A673 (cell line): ENCODE data around the gene RP9. TPM values are rescaled to one million over a fixed set of nuclear protein-coding genes. Genes with fewer than 3 reads are reported as not detected.

Experiments used
- BruUV-seq: library from RNA; stranded (reverse); fragments of 400-500 nt; replicated peaks from 2 replicates; lab custom pipeline; 2021; lab: Mats Ljungman, UMichigan
- CTCF ChIA-PET: fragments of 300-600 bp; sonication (Branson Sonifier 250); formaldehyde crosslinking; loops from one replicate; lab custom pipeline; 2022; ENCODE audit warnings: antibody characterized with exemption; lab: Charles Lee
- POLR2A ChIA-PET: fragments of 300-600 bp; sonication (Branson Sonifier 250); formaldehyde crosslinking; loops from one replicate; lab custom pipeline; 2022; ENCODE audit warnings: antibody characterized with exemption; ENCODE audit not compliant: low non-redundant PET; lab: Charles Lee
- DNase-seq: peaks from one replicate; pipeline ENCODE4 v3.0.0-alpha.2; 2015; ENCODE audit warnings: low spot score
- H3K27ac ChIP-seq: fragments of 200-600 bp; sonication (generic); 2 replicates; pipeline ENCODE4 v1.5.1; 2016; ENCODE audit warnings: mixed run types, low read depth, mild to moderate bottlenecking, mixed read lengths, antibody characterized with exemption, low read length; ENCODE audit not compliant: poor library complexity, severe bottlenecking
- H3K27me3 ChIP-seq: fragments of 200-600 bp; sonication (generic); replicated peaks from 2 replicates; pipeline ENCODE4 v1.6.1; 2017; ENCODE audit warnings: mixed run types, low read depth, mild to moderate bottlenecking, mixed read lengths, antibody characterized with exemption, low read length; ENCODE audit not compliant: insufficient read depth, poor library complexity
- H3K36me3 ChIP-seq: fragments of 200-600 bp; sonication (generic); 2 replicates; pipeline ENCODE4 v1.6.1; 2016; ENCODE audit warnings: mixed run types, mild to moderate bottlenecking, mixed read lengths, antibody characterized with exemption, low read length; ENCODE audit not compliant: insufficient read depth, poor library complexity, severe bottlenecking
- H3K4me1 ChIP-seq: fragments of 200-600 bp; sonication (generic); 2 replicates; pipeline ENCODE4 v1.6.1; 2017; ENCODE audit warnings: mixed run types, mild to moderate bottlenecking, mixed read lengths, antibody characterized with exemption, low read length; ENCODE audit not compliant: insufficient read depth, poor library complexity, severe bottlenecking
- H3K4me3 ChIP-seq: fragments of 200-600 bp; sonication (generic); 2 replicates; pipeline ENCODE4 v1.5.1; 2016; ENCODE audit warnings: low read depth, mixed run types, mild to moderate bottlenecking, mixed read lengths, low read length; ENCODE audit not compliant: poor library complexity, severe bottlenecking
- H3K9me3 ChIP-seq: fragments of 200-600 bp; sonication (generic); 2 replicates; pipeline ENCODE4 v1.6.1; 2016; ENCODE audit warnings: mixed run types, low read depth, mild to moderate bottlenecking, mixed read lengths, antibody characterized with exemption, low read length; ENCODE audit not compliant: poor library complexity, severe bottlenecking
- CTCF ChIP-seq: fragments of 300-800, 200-600 bp; sonication (generic); conservative IDR thresholded peaks from 2 replicates; pipeline ENCODE4 v1.5.1; 2017; ENCODE audit warnings: low read depth, mild to moderate bottlenecking, antibody characterized with exemption, low read length, moderate library complexity, mixed read lengths
- EZH2 ChIP-seq: fragments of 200-600 bp; sonication (generic); IDR thresholded peaks from 2 replicates; pipeline ENCODE4 v1.6.1; 2017; ENCODE audit warnings: borderline replicate concordance, low read depth, mild to moderate bottlenecking, mixed read lengths, antibody characterized with exemption, low read length; ENCODE audit not compliant: poor library complexity, severe bottlenecking
- intact Hi-C: fragments of 100-400 bp; cut with micrococcal nuclease; formaldehyde crosslinking; loops from one replicate; pipeline ENCODE4 v1.10.0; 2022; ENCODE audit not compliant: unreplicated experiment
- total RNA-seq: library from RNA; stranded (reverse); gene quantifications from 2 replicates; pipeline ENCODE4 v1.2.3, GENCODE V29; 2021

RP9 gene
- total RNA-seq, 1 experiment from 2014 or later = 29.5 TPM

DNA sequence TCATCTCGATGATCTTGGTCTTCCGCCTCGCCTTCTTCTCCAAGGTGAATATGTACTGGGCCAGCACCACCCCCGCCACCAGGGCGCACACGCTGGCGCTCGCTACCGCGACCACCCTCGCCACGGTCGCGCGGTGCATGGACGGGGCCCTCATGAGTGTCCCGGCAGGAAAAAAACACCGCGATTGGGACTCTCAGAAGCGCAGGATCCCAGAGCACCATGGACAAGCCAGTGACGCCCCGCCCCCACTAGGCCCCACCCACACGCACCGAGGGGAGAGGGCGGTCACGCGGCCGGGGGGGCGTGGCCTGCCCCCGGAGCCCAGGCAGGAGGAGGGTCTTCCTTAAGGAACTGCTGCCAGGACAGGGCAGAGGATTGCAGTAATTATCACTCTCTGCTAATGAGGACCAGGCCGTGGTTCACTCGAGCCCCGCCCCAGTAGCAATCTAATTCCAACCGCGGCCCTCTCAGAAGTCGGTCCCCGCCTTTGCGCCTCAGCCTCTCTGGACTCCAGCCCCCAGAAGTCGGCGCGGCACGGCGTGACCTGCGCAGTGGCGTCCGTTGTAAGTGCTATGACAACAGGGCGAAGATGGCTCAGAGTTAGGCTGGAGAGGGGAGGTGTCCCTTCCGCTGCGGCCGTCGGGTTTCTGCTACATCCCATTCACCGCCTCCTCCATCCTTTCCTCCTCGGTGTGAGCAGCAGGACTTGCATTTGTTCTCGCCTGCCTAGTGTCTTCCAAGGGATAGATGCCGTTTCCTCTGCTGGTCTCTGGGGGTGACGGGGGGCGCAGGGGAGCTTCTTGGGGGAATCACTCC, 20.0 kb upstream of the RP9 start, which contains the start of gene BBS9:
BBS9 (plus strand) TSS at position 575 of the 816 bp plus-strand sequence. CDS start 16,689 bp downstream, outside the sequence.
- POLR2A ChIA-PET = interaction anchor here (0.6 kb wide), 1 partner anchor 102 kb away, joined by 4 read pairs; no protein-coding TSS in a partner anchor
- Histone ChIP-seq H3K36me3 (no peaks in the 10 kb centered on the region), H3K9me3 (no peaks in the 10 kb centered on the region), H3K4me3 (peak within 1 kb of the TSS; percentile 69), H3K27me3 (no peaks in the 10 kb centered on the region), H3K27ac (peak within 1 kb of the TSS; percentile 70), H3K4me1 (no peaks in the 10 kb centered on the region)
- CTCF ChIA-PET = no interaction called here
- peak; percentile 97 for DNase-seq
- BruUV-seq = no TSS peak
- TF ChIP-seq EZH2 (no peak), CTCF (no peak)
- intact Hi-C loops = no loop called here

DNA sequence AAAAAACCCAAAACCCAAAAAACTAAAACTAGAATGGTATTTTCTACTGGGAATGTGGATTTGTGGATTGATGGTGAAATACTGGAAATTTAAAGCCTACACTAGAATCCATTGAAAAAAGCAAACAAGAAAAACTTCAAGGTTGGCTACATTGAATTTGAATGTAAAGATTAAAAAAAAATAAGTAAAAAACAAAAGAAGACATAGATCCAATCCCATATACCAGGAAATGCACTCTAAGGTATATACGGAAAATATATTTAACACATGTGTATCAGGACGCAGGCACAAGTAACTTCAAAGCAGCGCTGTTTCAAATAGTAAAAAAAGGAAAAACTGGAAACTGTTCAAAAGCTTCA, 19.4 kb upstream of the RP9 start:
- POLR2A ChIA-PET = interaction anchor here (0.6 kb wide), 1 partner anchor 103 kb away, joined by 4 read pairs; no protein-coding TSS in a partner anchor
- Histone ChIP-seq H3K9me3 (no peaks in the 10 kb centered on the region), H3K4me1 (no peaks in the 10 kb centered on the region), H3K27ac (peak overlapping the region; percentile 70), H3K4me3 (peak overlapping the region; percentile 69), H3K27me3 (no peaks in the 10 kb centered on the region), H3K36me3 (no peaks in the 10 kb centered on the region)
- no peak for DNase-seq
- intact Hi-C loops = no loop called here
- TF ChIP-seq CTCF = no peak
- TF ChIP-seq EZH2 = no peak
- CTCF ChIA-PET = no interaction called here
- BruUV-seq = TSS peak; percentile 99

DNA sequence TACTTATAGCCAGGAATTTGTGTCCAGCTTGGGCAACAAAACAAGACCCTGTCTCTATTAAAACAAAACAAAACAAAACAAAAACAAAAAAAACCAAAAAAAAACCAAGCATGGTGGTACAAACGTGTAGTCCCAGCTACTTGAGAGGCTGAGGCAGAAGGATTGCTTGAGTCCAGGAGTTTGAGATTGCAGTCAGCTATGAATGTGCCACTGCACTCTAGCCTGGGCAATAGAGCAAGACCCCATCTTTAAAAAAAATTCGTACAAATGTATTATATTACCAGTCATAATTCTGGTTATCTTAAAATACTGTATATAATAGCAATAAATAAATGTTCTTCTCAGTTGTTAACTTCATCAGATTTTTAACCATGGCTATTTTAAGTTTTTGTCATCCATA, 17.9 kb upstream of the RP9 start:
- no peaks in the 10 kb centered on the region for H3K36me3 ChIP-seq

More for the DNA sequence above, 17.9 kb upstream of the RP9 start:
- ChIA-PET CTCF (no interaction called here), POLR2A (no interaction called here)
- Histone ChIP-seq H3K4me3 (no peak overlapping the region), H3K27me3 (no peaks in the 10 kb centered on the region), H3K4me1 (no peaks in the 10 kb centered on the region), H3K9me3 (no peaks in the 10 kb centered on the region), H3K27ac (no peak overlapping the region)
- TF ChIP-seq CTCF (no peak), EZH2 (no peak)
- intact Hi-C loops = no loop called here
- no TSS peak for BruUV-seq
- DNase-seq = no peak
